Measurements from ENCODE around the gene MAPKAPK5. TPM values are rescaled to one million over a fixed set of nuclear protein-coding genes. Genes with fewer than 3 reads are reported as not detected.
"Not testable (repeated sequence)": the region's sequence is repeated elsewhere in the genome, so short reads cannot be mapped to it uniquely, and the experiment has no call there.

MAPKAPK5 gene
- total RNA-seq, 1 donor from 2014 or later: 70.8 TPM

- no peak overlapping the region for H3K9ac ChIP-seq
- H3K36me3 ChIP-seq: no peaks in the 10 kb centered on the region
- H3K79me2 ChIP-seq (ENCODE audit: low read depth): no peaks in the 10 kb centered on the region
- Mint-ChIP-seq H3K4me1 (no peaks in the 10 kb centered on the region), H3K36me3 (no peaks in the 10 kb centered on the region), H3K9me3 (no peaks in the 10 kb centered on the region), H3K4me3 (no peak overlapping the region), H3K27ac (no peak overlapping the region), H3K27me3 (ENCODE audit: insufficient read depth, low read depth) (peaks cover 2% of the 10 kb centered on the region)
- H3K27ac ChIP-seq: no peak overlapping the region
- H3K4me3 ChIP-seq: no peak overlapping the region
- H3K27me3 ChIP-seq: no peaks in the 10 kb centered on the region
- DNase-seq (ENCODE audit: low spot score): no peak
- no peak for TF ChIP-seq EZH2phosphoT487 (IDR thresholded peaks at IDR 0.05)
- TF ChIP-seq CTCF (IDR thresholded peaks at IDR 0.05): no peak
- TF ChIP-seq EZH2 (IDR thresholded peaks at IDR 0.05): no peak
- no peaks in the 10 kb centered on the region for H3K9me3 ChIP-seq (ENCODE audit: low read depth)
- H3K4me2 ChIP-seq: no peak overlapping the region
- H3F3A ChIP-seq (ENCODE audit: low read depth): no peaks in the 10 kb centered on the region
- H3K4me1 ChIP-seq: no peaks in the 10 kb centered on the region
- H2AFZ ChIP-seq (replicated peaks): no peak overlapping the region
- no peaks in the 10 kb centered on the region for H4K20me1 ChIP-seq (ENCODE audit: low read depth)
Measured at GRCh38 chr12:111937429-111937828, 95.4 kb downstream of the MAPKAPK5 start.

GRCh38 chr12:111942557-111942956, 100.5 kb downstream of the MAPKAPK5 start:
- Histone ChIP-seq H3K36me3 (no peaks in the 10 kb centered on the region), H3K4me3 (no peak overlapping the region), H3K9ac (no peak overlapping the region), H3K79me2 (ENCODE audit: low read depth) (no peaks in the 10 kb centered on the region), H3K27me3 (no peaks in the 10 kb centered on the region), H4K20me1 (ENCODE audit: low read depth) (no peaks in the 10 kb centered on the region), H3F3A (ENCODE audit: low read depth) (peaks cover 8% of the 10 kb centered on the region), H2AFZ (replicated peaks) (no peak overlapping the region), H3K4me2 (no peak overlapping the region), H3K4me1 (no peaks in the 10 kb centered on the region), H3K9me3 (ENCODE audit: low read depth) (no peaks in the 10 kb centered on the region), H3K27ac (no peak overlapping the region)
- Mint-ChIP-seq H3K4me1 (peaks cover 2% of the 10 kb centered on the region), H3K9me3 (no peaks in the 10 kb centered on the region), H3K4me3 (no peak overlapping the region), H3K36me3 (no peaks in the 10 kb centered on the region), H3K27ac (no peak overlapping the region), H3K27me3 (ENCODE audit: insufficient read depth, low read depth) (no peaks in the 10 kb centered on the region)
- TF ChIP-seq EZH2 (IDR thresholded peaks at IDR 0.05) (no peak), EZH2phosphoT487 (IDR thresholded peaks at IDR 0.05) (no peak), CTCF (IDR thresholded peaks at IDR 0.05) (no peak)
- no peak for DNase-seq (ENCODE audit: low spot score)

- Histone ChIP-seq H4K20me1 (ENCODE audit: low read depth) (no peaks in the 10 kb centered on the region), H3K27me3 (no peaks in the 10 kb centered on the region), H3K36me3 (no peaks in the 10 kb centered on the region), H3K9me3 (ENCODE audit: low read depth) (no peaks in the 10 kb centered on the region), H3K9ac (no peak overlapping the region), H3F3A (ENCODE audit: low read depth) (peaks cover 8% of the 10 kb centered on the region), H3K27ac (no peak overlapping the region), H3K4me1 (no peaks in the 10 kb centered on the region), H2AFZ (replicated peaks) (no peak overlapping the region), H3K79me2 (ENCODE audit: low read depth) (no peaks in the 10 kb centered on the region), H3K4me3 (no peak overlapping the region), H3K4me2 (no peak overlapping the region)
- Mint-ChIP-seq H3K4me3 (no peak overlapping the region), H3K36me3 (no peaks in the 10 kb centered on the region), H3K4me1 (peaks cover 2% of the 10 kb centered on the region), H3K27me3 (ENCODE audit: insufficient read depth, low read depth) (no peaks in the 10 kb centered on the region), H3K27ac (no peak overlapping the region), H3K9me3 (no peaks in the 10 kb centered on the region)
- no peak for DNase-seq (ENCODE audit: low spot score)
- TF ChIP-seq EZH2phosphoT487 (IDR thresholded peaks at IDR 0.05): no peak
- TF ChIP-seq CTCF (IDR thresholded peaks at IDR 0.05): no peak
- no peak for TF ChIP-seq EZH2 (IDR thresholded peaks at IDR 0.05)
Measured at GRCh38 chr12:111943929-111944328, 101.9 kb downstream of the MAPKAPK5 start.

- H3K9ac ChIP-seq; H3K9me3 Mint-ChIP-seq; H3K79me2 ChIP-seq (ENCODE audit: low read depth); H3K4me1 Mint-ChIP-seq; H3K27ac Mint-ChIP-seq; DNase-seq (ENCODE audit: low spot score); H3K9me3 ChIP-seq (ENCODE audit: low read depth); H3K27me3 Mint-ChIP-seq (ENCODE audit: insufficient read depth, low read depth); H3K27ac ChIP-seq; H3K4me1 ChIP-seq; H3K36me3 ChIP-seq; H2AFZ ChIP-seq (replicated peaks); H3K4me2 ChIP-seq; H3F3A ChIP-seq (ENCODE audit: low read depth); H4K20me1 ChIP-seq (ENCODE audit: low read depth); H3K27me3 ChIP-seq; H3K4me3 ChIP-seq; H3K4me3 Mint-ChIP-seq: not testable (repeated sequence)
- H3K36me3 Mint-ChIP-seq: peaks cover 12% of the 10 kb centered on the region
Measured at GRCh38 chr12:111950961-111951676, 109.1 kb downstream of the MAPKAPK5 start.

All from neural progenitor cell (in vitro differentiated cells).